ENCODE measurements around the gene NETO1. TPM values are rescaled to one million over a fixed set of nuclear protein-coding genes. Genes with fewer than 3 reads are reported as not detected.

The NETO1 gene
- total RNA-seq, 1 experiment from 2014 or later = 0.82 TPM

DNA sequence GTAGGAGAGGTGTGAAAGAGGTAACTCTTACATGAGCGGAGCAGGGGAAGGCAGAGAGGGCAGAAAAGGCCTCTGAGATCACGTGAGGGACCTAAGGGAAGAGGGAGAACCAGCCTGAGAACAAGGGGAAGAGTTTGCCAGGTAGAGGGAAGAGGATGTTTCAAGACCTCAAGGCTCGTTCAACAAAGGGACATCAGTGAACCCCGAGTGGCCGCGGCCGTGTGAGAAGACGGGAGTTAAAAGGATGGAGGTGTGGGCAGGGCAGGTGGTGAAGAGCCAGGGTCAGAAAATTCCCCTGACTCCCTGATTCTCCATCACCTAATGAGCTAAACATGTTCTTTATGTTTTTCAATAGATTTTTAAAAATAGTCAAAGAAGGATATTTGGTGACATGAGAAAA is 44.4 kb downstream of the NETO1 start:
- TF ChIP-seq, protein P1, sequence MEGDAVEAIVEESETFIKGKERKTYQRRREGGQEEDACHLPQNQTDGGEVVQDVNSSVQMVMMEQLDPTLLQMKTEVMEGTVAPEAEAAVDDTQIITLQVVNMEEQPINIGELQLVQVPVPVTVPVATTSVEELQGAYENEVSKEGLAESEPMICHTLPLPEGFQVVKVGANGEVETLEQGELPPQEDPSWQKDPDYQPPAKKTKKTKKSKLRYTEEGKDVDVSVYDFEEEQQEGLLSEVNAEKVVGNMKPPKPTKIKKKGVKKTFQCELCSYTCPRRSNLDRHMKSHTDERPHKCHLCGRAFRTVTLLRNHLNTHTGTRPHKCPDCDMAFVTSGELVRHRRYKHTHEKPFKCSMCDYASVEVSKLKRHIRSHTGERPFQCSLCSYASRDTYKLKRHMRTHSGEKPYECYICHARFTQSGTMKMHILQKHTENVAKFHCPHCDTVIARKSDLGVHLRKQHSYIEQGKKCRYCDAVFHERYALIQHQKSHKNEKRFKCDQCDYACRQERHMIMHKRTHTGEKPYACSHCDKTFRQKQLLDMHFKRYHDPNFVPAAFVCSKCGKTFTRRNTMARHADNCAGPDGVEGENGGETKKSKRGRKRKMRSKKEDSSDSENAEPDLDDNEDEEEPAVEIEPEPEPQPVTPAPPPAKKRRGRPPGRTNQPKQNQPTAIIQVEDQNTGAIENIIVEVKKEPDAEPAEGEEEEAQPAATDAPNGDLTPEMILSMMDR (IDR thresholded peaks at IDR 0.05; ENCODE audit: unreplicated experiment) = no peak
- Mint-ChIP-seq H3K4me3 (ENCODE audit: unreplicated experiment) (no peak overlapping the region), H3K4me1 (ENCODE audit: insufficient read depth, unreplicated experiment) (peaks cover 7% of the 10 kb centered on the region), H3K27me3 (ENCODE audit: insufficient read depth, unreplicated experiment) (no peaks in the 10 kb centered on the region), H3K9me3 (ENCODE audit: unreplicated experiment) (no peaks in the 10 kb centered on the region), H3K27ac (ENCODE audit: low read depth, unreplicated experiment) (no peak overlapping the region), H3K36me3 (ENCODE audit: insufficient read depth, unreplicated experiment) (peaks cover 4% of the 10 kb centered on the region)
- ChIA-PET POLR2A (no interaction called here), CTCF (interaction anchor here (0.6 kb wide), 1 partner anchor 1123 kb away, joined by 3 read pairs; no protein-coding TSS in a partner anchor)
- DNase-seq (ENCODE audit: unreplicated experiment) = no peak
- intact Hi-C loops (cut with micrococcal nuclease) = no loop called here
- no TSS peak for BruUV-seq (replicated peaks)

DNA sequence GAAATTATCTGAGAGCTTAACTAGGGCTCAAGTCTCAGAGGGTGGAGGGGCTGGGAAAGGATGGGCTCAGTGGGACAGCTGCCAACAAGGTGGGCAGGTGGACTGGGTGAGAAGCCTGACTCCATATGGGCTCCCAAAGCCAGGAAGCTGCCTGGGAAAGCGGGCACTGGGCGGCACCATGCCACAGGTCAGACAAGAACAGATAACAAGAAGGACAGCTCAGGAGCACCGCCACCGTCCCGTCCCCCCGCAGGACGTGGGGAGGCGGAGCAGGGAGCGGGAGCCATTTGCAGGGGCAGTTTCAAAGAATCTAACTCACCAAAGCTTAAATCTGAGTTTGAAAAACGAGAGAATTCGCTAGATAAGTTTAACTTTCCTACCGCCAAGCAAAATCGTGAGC is 45.6 kb downstream of the NETO1 start:
- peaks cover under 1% of the 10 kb centered on the region for H3K36me3 Mint-ChIP-seq (ENCODE audit: insufficient read depth, unreplicated experiment)
- intact Hi-C loops (cut with micrococcal nuclease) = no loop called here
- peaks cover 7% of the 10 kb centered on the region for H3K4me1 Mint-ChIP-seq (ENCODE audit: insufficient read depth, unreplicated experiment)
- DNase-seq (ENCODE audit: unreplicated experiment) = no peak
- no TSS peak for BruUV-seq (replicated peaks)
- no peaks in the 10 kb centered on the region for H3K9me3 Mint-ChIP-seq (ENCODE audit: unreplicated experiment)
- no peaks in the 10 kb centered on the region for H3K27me3 Mint-ChIP-seq (ENCODE audit: insufficient read depth, unreplicated experiment)
- H3K4me3 Mint-ChIP-seq (ENCODE audit: unreplicated experiment) = no peak overlapping the region
- ChIA-PET POLR2A (interaction anchor here (0.6 kb wide), 1 partner anchor 1045 kb away, joined by 3 read pairs; no protein-coding TSS in a partner anchor), CTCF (interaction anchor here (0.6 to 1.0 kb wide), 4 partner anchors 298 to 1364 kb away, joined by 3 to 4 read pairs (median 3); no protein-coding TSS in a partner anchor)
- TF ChIP-seq, protein P1 (IDR thresholded peaks at IDR 0.05; ENCODE audit: unreplicated experiment) = no peak
- no peak overlapping the region for H3K27ac Mint-ChIP-seq (ENCODE audit: low read depth, unreplicated experiment)

DNA sequence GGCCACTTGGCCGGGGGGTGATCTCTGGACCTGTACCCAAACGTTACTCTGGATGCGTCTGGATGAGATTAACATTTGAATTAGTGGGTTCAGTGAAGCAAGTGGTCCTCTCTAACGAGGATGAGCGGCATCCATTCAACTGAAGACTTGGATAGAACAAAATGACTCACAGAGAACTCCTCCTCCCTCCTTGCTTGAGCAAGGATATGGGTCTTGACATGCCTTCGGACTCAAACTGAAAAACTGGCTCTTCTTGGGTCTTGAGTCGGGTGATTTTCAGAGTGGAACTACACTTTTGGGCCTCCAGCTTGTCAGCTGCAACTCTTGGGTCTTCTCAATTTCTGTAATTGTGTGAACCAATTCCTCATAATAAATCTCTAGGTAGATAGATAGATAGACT is 47.2 kb downstream of the NETO1 start:
- no peaks in the 10 kb centered on the region for H3K27me3 Mint-ChIP-seq (ENCODE audit: insufficient read depth, unreplicated experiment)
- no peaks in the 10 kb centered on the region for H3K36me3 Mint-ChIP-seq (ENCODE audit: insufficient read depth, unreplicated experiment)
- BruUV-seq (replicated peaks) = no TSS peak
- H3K4me3 Mint-ChIP-seq (ENCODE audit: unreplicated experiment) = no peak overlapping the region
- TF ChIP-seq, protein P1 (IDR thresholded peaks at IDR 0.05; ENCODE audit: unreplicated experiment) = no peak
- H3K9me3 Mint-ChIP-seq (ENCODE audit: unreplicated experiment) = no peaks in the 10 kb centered on the region
- POLR2A ChIA-PET = no interaction called here
- CTCF ChIA-PET = interaction anchor here (0.7 to 1.0 kb wide), 4 partner anchors 27 to 1023 kb away, joined by 3 to 4 read pairs (median 3); no protein-coding TSS in a partner anchor
- no peak overlapping the region for H3K27ac Mint-ChIP-seq (ENCODE audit: low read depth, unreplicated experiment)
- intact Hi-C loops (cut with micrococcal nuclease) = no loop called here
- H3K4me1 Mint-ChIP-seq (ENCODE audit: insufficient read depth, unreplicated experiment) = peaks cover 7% of the 10 kb centered on the region
- DNase-seq (ENCODE audit: unreplicated experiment) = peak; percentile 25

DNA sequence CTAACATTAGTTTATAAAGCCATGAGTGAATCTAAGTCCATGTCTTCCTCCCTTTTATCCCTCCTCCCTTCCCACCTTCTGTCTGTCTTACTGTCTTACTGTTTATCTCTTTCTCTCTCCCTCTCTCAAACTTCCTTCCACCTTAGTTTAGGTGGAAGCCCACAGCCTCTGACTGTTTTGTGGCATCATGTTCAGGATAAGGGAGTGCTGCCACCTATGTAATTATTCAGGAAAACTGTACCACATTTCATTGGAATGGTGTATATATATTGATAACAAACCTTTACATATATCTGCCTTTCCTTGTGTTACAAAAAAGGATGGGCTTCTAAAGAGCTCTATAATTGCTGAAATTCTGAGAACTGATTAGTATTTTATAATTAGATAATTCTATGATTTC is 48.7 kb downstream of the NETO1 start:
- Mint-ChIP-seq H3K9me3 (ENCODE audit: unreplicated experiment) (no peaks in the 10 kb centered on the region), H3K36me3 (ENCODE audit: insufficient read depth, unreplicated experiment) (no peaks in the 10 kb centered on the region), H3K4me1 (ENCODE audit: insufficient read depth, unreplicated experiment) (peaks cover 7% of the 10 kb centered on the region), H3K4me3 (ENCODE audit: unreplicated experiment) (no peak overlapping the region), H3K27me3 (ENCODE audit: insufficient read depth, unreplicated experiment) (no peaks in the 10 kb centered on the region), H3K27ac (ENCODE audit: low read depth, unreplicated experiment) (no peak overlapping the region)
- intact Hi-C loops (cut with micrococcal nuclease) = no loop called here
- TF ChIP-seq, protein P1 (IDR thresholded peaks at IDR 0.05; ENCODE audit: unreplicated experiment) = no peak
- ChIA-PET CTCF (interaction anchor here (0.6 to 1.5 kb wide), 10 partner anchors 12 to 1194 kb away, joined by 3 to 4 read pairs (median 3); no protein-coding TSS in a partner anchor), POLR2A (no interaction called here)
- no TSS peak for BruUV-seq (replicated peaks)
- DNase-seq (ENCODE audit: unreplicated experiment) = no peak
